ENCODE results near the gene GPR155.

- TF ChIP-seq POLR2A (IDR thresholded peaks at IDR 0.05; ENCODE audit: low read depth, low read length), result no peak
- no peak for TF ChIP-seq POLR2AphosphoS5 (IDR thresholded peaks at IDR 0.05; ENCODE audit: low read depth, low read length)
Measured at GRCh38 chr2:174412256-174412655, 74.6 kb downstream of the GPR155 start.
